Panc1 (cell line): ENCODE results near the gene ZNF862. TPM values are rescaled to one million over a fixed set of nuclear protein-coding genes. Genes with fewer than 3 reads are reported as not detected.

Source experiments
- ATAC-seq: fragments of 200-7000 bp; cut with Tn5 transposase; 2 replicates; pipeline ENCODE4 v1.9.1; 2020; ENCODE audit warnings: mild to moderate bottlenecking, moderate library complexity
- BruUV-seq: library from RNA; stranded (reverse); fragments of 400-500 nt; replicated peaks from 2 replicates; lab custom pipeline; 2021; lab: Mats Ljungman, UMichigan
- CTCF ChIA-PET: fragments of 300-600 bp; sonication (Branson Sonifier 250); formaldehyde crosslinking; loops from one replicate; lab custom pipeline; 2022; ENCODE audit warnings: antibody characterized with exemption; lab: Charles Lee
- POLR2A ChIA-PET: fragments of 300-600 bp; sonication (Branson Sonifier 250); formaldehyde crosslinking; loops from one replicate; lab custom pipeline; 2022; ENCODE audit warnings: antibody characterized with exemption; lab: Charles Lee
- DNase-seq: peaks from one replicate; pipeline ENCODE4 v3.0.0-alpha.2; 2010; ENCODE audit warnings: low read depth, low spot score
- H3K27ac ChIP-seq: 2 replicates; pipeline ENCODE4 v1.5.1; 2011; ENCODE audit warnings: mild to moderate bottlenecking, low read length, inconsistent platforms
- H3K27me3 ChIP-seq: fragments of 200-500 bp; sonication (Bioruptor generic); 2 replicates; pipeline ENCODE4 v1.6.0; 2014; ENCODE audit warnings: low read length, inconsistent platforms; ENCODE audit not compliant: control insufficient read depth, insufficient read depth
- H3K36me3 ChIP-seq: fragments of 200-500 bp; sonication (Bioruptor generic); 2 replicates; pipeline ENCODE4 v1.5.1; 2014; ENCODE audit warnings: inconsistent platforms, mild to moderate bottlenecking, low read length, moderate library complexity; ENCODE audit not compliant: control insufficient read depth, insufficient read depth
- H3K4me1 ChIP-seq: 2 replicates; pipeline ENCODE4 v1.5.1; 2011; ENCODE audit warnings: inconsistent platforms, mild to moderate bottlenecking, low read length, moderate library complexity; ENCODE audit not compliant: control insufficient read depth, insufficient read depth
- H3K4me3 ChIP-seq, 2 experiments: 2 replicates each; pipeline ENCODE4 v1.5.1; 2011 to 2012; ENCODE audit warnings: low read depth in 2 of 2, low read length in 2 of 2, mild to moderate bottlenecking in 2 of 2, inconsistent platforms in 1 of 2, moderate library complexity in 1 of 2
- H3K9me3 ChIP-seq: fragments of 200-500 bp; sonication (Bioruptor generic); 2 replicates; pipeline ENCODE4 v1.5.1; 2014; ENCODE audit warnings: low read depth, mild to moderate bottlenecking, inconsistent platforms, low read length, moderate library complexity; ENCODE audit not compliant: control insufficient read depth, insufficient read depth
- POLR2AphosphoS5 ChIP-seq: IDR thresholded peaks from 2 replicates; pipeline ENCODE4 v1.6.1; 2012; ENCODE audit warnings: mild to moderate bottlenecking, low read depth, low read length, moderate library complexity
- SIN3A ChIP-seq: IDR thresholded peaks from 2 replicates; pipeline ENCODE4 v1.6.1; 2012; ENCODE audit warnings: low read depth, mild to moderate bottlenecking, low read length, moderate library complexity, borderline replicate concordance; ENCODE audit not compliant: insufficient read depth
- TCF7L2 ChIP-seq: IDR thresholded peaks from 2 replicates; pipeline ENCODE4 v1.6.1; 2011; ENCODE audit warnings: mild to moderate bottlenecking, low read depth, low read length, inconsistent platforms
- in situ Hi-C: cut with HindIII; loops from 2 replicates; pipeline ENCODE4 v1.10.0; 2016; ENCODE audit warnings: low sequenced_read_pairs, low pct_unique_long_range_greater_than_20kb
- intact Hi-C: fragments of 100-400 bp; cut with micrococcal nuclease; formaldehyde crosslinking; loops from one replicate; pipeline ENCODE4 v1.10.0; 2022; ENCODE audit not compliant: unreplicated experiment
- total RNA-seq: library from RNA; stranded (reverse); gene quantifications from one replicate; pipeline ENCODE4 v1.2.1, GENCODE V29; 2021; ENCODE audit not compliant: unreplicated experiment
- TF ChIP-seq, protein P1 (sequence below), 2 experiments: IDR thresholded peaks; 2 replicates each; pipeline ENCODE4 v1.6.1; 2011 to 2012; ENCODE audit warnings: low read depth in 2 of 2, control low read depth in 1 of 2, low read length in 1 of 2, mild to moderate bottlenecking in 1 of 2, moderate library complexity in 1 of 2; ENCODE audit not compliant: insufficient read depth in 1 of 2
- TF ChIP-seq, protein P2 (sequence below): fragments of 450-650 bp; IDR thresholded peaks from 2 replicates; pipeline ENCODE4 v1.5.1; 2017; ENCODE audit warnings: mild to moderate bottlenecking

The ZNF862 gene
- total RNA-seq, 1 experiment from 2014 or later, result 6.8 TPM

DNA sequence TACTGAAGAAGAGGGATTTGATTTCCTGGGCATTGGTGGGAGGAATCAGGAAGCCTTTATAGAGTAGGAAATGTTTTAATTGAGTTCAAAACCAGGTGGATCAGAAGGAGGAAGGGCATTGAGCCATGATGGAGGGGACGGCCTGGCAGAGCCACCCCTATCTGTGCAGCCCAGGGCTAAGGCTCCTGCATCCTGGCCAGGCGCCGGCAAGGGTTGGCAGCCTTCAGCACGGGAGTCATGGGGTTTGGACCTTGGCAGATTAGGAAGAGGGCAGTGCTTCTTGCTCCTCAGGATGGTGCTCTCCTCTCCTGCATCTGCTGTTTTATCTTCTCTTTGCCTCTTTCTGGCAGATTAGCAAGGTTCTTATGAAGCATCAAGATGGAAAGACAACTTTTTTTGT lies 12.5 kb downstream of the ZNF862 start:
- Histone ChIP-seq H3K4me1 (no peaks in the 10 kb centered on the region; the same call in 1 of the 2 replicates), H3K27ac (no peak overlapping the region), H3K27me3 (no peaks in the 10 kb centered on the region), H3K4me3 (no peak overlapping the region), H3K36me3 (no peaks in the 10 kb centered on the region), H3K9me3 (no peaks in the 10 kb centered on the region)
- CTCF ChIA-PET, result no interaction called here
- in situ Hi-C loops (no loop called here), intact Hi-C loops (no loop called here)
- POLR2A ChIA-PET, result no interaction called here
- no peak for ATAC-seq
- TF ChIP-seq, protein P1, sequence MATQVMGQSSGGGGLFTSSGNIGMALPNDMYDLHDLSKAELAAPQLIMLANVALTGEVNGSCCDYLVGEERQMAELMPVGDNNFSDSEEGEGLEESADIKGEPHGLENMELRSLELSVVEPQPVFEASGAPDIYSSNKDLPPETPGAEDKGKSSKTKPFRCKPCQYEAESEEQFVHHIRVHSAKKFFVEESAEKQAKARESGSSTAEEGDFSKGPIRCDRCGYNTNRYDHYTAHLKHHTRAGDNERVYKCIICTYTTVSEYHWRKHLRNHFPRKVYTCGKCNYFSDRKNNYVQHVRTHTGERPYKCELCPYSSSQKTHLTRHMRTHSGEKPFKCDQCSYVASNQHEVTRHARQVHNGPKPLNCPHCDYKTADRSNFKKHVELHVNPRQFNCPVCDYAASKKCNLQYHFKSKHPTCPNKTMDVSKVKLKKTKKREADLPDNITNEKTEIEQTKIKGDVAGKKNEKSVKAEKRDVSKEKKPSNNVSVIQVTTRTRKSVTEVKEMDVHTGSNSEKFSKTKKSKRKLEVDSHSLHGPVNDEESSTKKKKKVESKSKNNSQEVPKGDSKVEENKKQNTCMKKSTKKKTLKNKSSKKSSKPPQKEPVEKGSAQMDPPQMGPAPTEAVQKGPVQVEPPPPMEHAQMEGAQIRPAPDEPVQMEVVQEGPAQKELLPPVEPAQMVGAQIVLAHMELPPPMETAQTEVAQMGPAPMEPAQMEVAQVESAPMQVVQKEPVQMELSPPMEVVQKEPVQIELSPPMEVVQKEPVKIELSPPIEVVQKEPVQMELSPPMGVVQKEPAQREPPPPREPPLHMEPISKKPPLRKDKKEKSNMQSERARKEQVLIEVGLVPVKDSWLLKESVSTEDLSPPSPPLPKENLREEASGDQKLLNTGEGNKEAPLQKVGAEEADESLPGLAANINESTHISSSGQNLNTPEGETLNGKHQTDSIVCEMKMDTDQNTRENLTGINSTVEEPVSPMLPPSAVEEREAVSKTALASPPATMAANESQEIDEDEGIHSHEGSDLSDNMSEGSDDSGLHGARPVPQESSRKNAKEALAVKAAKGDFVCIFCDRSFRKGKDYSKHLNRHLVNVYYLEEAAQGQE (IDR thresholded peaks at IDR 0.05; ENCODE audit: insufficient read depth in 1 of 2, low read depth in 2 of 2, low read length in 1 of 2), result no peak
- TF ChIP-seq POLR2AphosphoS5 (no peak), TCF7L2 (no peak), SIN3A (no peak)
- TF ChIP-seq, protein P2, sequence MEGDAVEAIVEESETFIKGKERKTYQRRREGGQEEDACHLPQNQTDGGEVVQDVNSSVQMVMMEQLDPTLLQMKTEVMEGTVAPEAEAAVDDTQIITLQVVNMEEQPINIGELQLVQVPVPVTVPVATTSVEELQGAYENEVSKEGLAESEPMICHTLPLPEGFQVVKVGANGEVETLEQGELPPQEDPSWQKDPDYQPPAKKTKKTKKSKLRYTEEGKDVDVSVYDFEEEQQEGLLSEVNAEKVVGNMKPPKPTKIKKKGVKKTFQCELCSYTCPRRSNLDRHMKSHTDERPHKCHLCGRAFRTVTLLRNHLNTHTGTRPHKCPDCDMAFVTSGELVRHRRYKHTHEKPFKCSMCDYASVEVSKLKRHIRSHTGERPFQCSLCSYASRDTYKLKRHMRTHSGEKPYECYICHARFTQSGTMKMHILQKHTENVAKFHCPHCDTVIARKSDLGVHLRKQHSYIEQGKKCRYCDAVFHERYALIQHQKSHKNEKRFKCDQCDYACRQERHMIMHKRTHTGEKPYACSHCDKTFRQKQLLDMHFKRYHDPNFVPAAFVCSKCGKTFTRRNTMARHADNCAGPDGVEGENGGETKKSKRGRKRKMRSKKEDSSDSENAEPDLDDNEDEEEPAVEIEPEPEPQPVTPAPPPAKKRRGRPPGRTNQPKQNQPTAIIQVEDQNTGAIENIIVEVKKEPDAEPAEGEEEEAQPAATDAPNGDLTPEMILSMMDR, result no peak
- BruUV-seq, result no TSS peak
- DNase-seq, result no peak

DNA sequence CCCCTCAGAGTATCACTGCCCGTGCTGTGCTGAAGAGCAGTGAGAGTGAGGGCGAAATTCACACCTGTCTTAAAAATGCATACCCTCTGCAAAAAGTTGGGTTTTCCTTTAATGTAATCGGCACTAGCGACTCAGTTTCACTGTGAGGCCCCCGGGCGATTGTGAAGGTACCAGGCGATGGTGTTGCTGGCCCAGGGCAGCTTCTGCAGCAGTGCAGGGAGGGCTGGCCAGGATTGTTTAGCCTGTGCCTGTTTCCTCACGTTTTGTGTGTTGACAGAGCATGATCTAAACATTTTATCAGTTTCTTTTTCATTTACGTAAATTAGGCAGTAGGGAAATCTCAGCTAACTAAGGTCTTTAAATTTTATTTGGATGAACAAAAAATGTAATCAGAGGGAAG lies 13.3 kb downstream of the ZNF862 start:
- no peak overlapping the region for H3K4me3 ChIP-seq
- TF ChIP-seq POLR2AphosphoS5, result no peak
- TF ChIP-seq, protein P2, result no peak
- TF ChIP-seq, protein P1 (IDR thresholded peaks at IDR 0.05; ENCODE audit: insufficient read depth in 1 of 2, low read depth in 2 of 2, low read length in 1 of 2), result no peak
- TF ChIP-seq TCF7L2, result no peak
- TF ChIP-seq SIN3A, result no peak
- H3K27ac ChIP-seq, result no peak overlapping the region
- intact Hi-C loops (no loop called here), in situ Hi-C loops (no loop called here)
- H3K9me3 ChIP-seq, result no peaks in the 10 kb centered on the region
- ATAC-seq, result no peak
- no TSS peak for BruUV-seq
- POLR2A ChIA-PET, result no interaction called here
- H3K4me1 ChIP-seq, result no peaks in the 10 kb centered on the region; the same call in 1 of the 2 replicates
- H3K36me3 ChIP-seq, result no peaks in the 10 kb centered on the region
- H3K27me3 ChIP-seq, result no peaks in the 10 kb centered on the region
- DNase-seq, result no peak
- CTCF ChIA-PET, result no interaction called here
